ENCODE data around the gene GAS7. TPM values are rescaled to one million over a fixed set of nuclear protein-coding genes. Genes with fewer than 3 reads are reported as not detected.

Gene GAS7
- total RNA-seq, 1 experiment from 2014 or later = 6.0 TPM

DNA sequence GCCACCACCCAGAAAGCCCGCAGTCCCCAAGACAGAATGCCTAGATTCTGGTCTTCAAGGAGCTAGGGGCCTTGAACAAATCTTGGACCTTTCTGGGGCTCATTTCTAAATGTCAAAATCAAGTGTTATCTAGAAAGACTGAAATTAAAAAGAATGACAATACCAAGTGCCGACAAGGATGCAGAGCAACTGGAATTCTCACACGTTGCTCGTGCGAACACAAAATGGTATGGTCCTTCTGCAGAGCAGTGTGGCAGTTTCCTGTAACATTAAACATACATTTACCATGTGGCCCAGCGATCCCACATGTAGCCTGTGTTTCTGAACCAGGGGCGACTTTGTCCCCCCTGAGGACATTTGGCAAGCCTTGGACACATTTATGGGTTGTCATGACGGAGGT lies 137.9 kb downstream of the GAS7 start:
- Mint-ChIP-seq H3K27me3 (ENCODE audit: low read depth) (peaks cover 2% of the 10 kb centered on the region), H3K27ac (no peak overlapping the region)
- no peak overlapping the region for H3K27ac ChIP-seq (ENCODE audit: insufficient read length, low read depth, low read length)

More for the DNA sequence above, 137.9 kb downstream of the GAS7 start:
- Mint-ChIP-seq H3K4me1 (peaks cover 17 to 19% of the 10 kb centered on the region in 2 experiments), H3K4me3 (no peak overlapping the region), H3K9me3 (peaks cover 9 to 14% of the 10 kb centered on the region in 2 experiments), H3K36me3 (ENCODE audit: insufficient read depth in 1 of 3, low read depth in 3 of 3) (peaks cover 2 to 12% (median 3%) of the 10 kb centered on the region in 3 experiments; a peak in 4 of 7 replicates)
- H4K20me1 ChIP-seq (ENCODE audit: control insufficient read depth, insufficient read depth, insufficient read length) = no peaks in the 10 kb centered on the region
- no peak overlapping the region for H2BK20ac ChIP-seq (ENCODE audit: low read depth, low read length, poor library complexity, severe bottlenecking)
- H3K56ac ChIP-seq (ENCODE audit: insufficient read length, low read depth, low read length) = no peak overlapping the region
- no CpG with 5 or more reads among the region's 8 CpGs for WGBS (ENCODE audit: extremely low coverage, insufficient read length, low lambda C conversion rate)
- no peak overlapping the region for H4K8ac ChIP-seq (replicated peaks; ENCODE audit: insufficient read length, low read depth, low read length)
- no peak overlapping the region for H2AFZ ChIP-seq (ENCODE audit: low read length)
- no peak overlapping the region for H4K5ac ChIP-seq (ENCODE audit: insufficient read length, low read depth, low read length)
- H2BK5ac ChIP-seq (ENCODE audit: insufficient read length, low read length) = no peak overlapping the region
- H3K23ac ChIP-seq (ENCODE audit: insufficient read length, low read depth, low read length) = no peak overlapping the region
- H4K91ac ChIP-seq (ENCODE audit: insufficient read length, low read depth, low read length) = no peak overlapping the region
- H3K4me2 ChIP-seq (ENCODE audit: insufficient read depth, insufficient read length, low read length) = no peak overlapping the region
- H2AK5ac ChIP-seq (ENCODE audit: insufficient read length, low read length) = no peak overlapping the region
- no peak overlapping the region for H2BK15ac ChIP-seq (ENCODE audit: low read depth, low read length)
- no peak overlapping the region for H2BK12ac ChIP-seq (ENCODE audit: insufficient read length, low read depth, low read length)
- H3K79me2 ChIP-seq (ENCODE audit: insufficient read depth, low read length) = no peaks in the 10 kb centered on the region
- DNase-seq = no peak
- no peak overlapping the region for H2BK120ac ChIP-seq (ENCODE audit: low read depth, low read length, poor library complexity, severe bottlenecking)
- H3T11ph ChIP-seq (ENCODE audit: low read length) = no peak overlapping the region
- H3K23me2 ChIP-seq (ENCODE audit: insufficient read length, low read depth, low read length, poor library complexity, severe bottlenecking) = no peaks in the 10 kb centered on the region
- no peaks in the 10 kb centered on the region for H3K79me1 ChIP-seq (ENCODE audit: insufficient read depth, low read depth, low read length, poor library complexity, severe bottlenecking)
- H3K9ac ChIP-seq (ENCODE audit: extremely low read depth, insufficient read length, low read length) = no peak overlapping the region
- no peak overlapping the region for H3K14ac ChIP-seq (ENCODE audit: insufficient read depth, low read length)
- no peaks in the 10 kb centered on the region for H3K9me3 ChIP-seq (ENCODE audit: control insufficient read depth, low read depth, low read length)
- H3K4ac ChIP-seq (ENCODE audit: low read depth, low read length) = no peak overlapping the region
- H3K27me3 ChIP-seq (ENCODE audit: insufficient read depth, low read length) = no peaks in the 10 kb centered on the region
- H3K4me1 ChIP-seq (ENCODE audit: insufficient read depth, low read length) = peaks cover 3% of the 10 kb centered on the region; the same call in 1 of the 2 replicates
- TF ChIP-seq, protein P1, sequence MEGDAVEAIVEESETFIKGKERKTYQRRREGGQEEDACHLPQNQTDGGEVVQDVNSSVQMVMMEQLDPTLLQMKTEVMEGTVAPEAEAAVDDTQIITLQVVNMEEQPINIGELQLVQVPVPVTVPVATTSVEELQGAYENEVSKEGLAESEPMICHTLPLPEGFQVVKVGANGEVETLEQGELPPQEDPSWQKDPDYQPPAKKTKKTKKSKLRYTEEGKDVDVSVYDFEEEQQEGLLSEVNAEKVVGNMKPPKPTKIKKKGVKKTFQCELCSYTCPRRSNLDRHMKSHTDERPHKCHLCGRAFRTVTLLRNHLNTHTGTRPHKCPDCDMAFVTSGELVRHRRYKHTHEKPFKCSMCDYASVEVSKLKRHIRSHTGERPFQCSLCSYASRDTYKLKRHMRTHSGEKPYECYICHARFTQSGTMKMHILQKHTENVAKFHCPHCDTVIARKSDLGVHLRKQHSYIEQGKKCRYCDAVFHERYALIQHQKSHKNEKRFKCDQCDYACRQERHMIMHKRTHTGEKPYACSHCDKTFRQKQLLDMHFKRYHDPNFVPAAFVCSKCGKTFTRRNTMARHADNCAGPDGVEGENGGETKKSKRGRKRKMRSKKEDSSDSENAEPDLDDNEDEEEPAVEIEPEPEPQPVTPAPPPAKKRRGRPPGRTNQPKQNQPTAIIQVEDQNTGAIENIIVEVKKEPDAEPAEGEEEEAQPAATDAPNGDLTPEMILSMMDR (conservative IDR thresholded peaks at IDR 0.05) = no peak
- no peak overlapping the region for H3K18ac ChIP-seq (ENCODE audit: insufficient read length, low read depth, low read length)
